Measurements from ENCODE around the gene MCRS1.
"Not testable (repeated sequence)": the region's sequence is repeated elsewhere in the genome, so short reads cannot be mapped to it uniquely, and the experiment has no call there.

The MCRS1 gene

DNA sequence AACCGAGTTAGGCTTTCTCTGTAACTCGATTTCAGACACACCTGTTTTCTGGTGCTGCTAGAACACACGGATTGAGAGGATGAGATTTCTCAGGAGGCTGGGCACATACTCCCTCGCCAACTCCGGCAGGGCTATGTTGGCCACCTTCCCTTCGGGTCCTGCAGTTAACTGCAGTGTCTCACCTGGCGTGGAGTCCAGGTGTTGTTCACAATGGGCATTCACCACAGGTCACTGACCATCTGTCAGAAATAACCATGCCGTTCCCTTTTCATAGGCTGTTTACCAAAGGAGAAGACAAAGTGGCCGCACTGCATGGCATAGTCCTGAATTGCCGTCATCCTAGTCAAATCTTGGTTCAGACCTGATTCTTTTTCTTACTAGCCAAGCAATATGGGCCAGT lies 34.6 kb downstream of the MCRS1 start:
- no peak for ATAC-seq
- Mint-ChIP-seq H3K27ac (no peak overlapping the region), H3K4me1 (peaks cover 17% of the 10 kb centered on the region), H3K9me3 (no peaks in the 10 kb centered on the region), H3K4me3 (no peak overlapping the region), H3K27me3 (peaks cover 36% of the 10 kb centered on the region), H3K36me3 (no peaks in the 10 kb centered on the region)

DNA sequence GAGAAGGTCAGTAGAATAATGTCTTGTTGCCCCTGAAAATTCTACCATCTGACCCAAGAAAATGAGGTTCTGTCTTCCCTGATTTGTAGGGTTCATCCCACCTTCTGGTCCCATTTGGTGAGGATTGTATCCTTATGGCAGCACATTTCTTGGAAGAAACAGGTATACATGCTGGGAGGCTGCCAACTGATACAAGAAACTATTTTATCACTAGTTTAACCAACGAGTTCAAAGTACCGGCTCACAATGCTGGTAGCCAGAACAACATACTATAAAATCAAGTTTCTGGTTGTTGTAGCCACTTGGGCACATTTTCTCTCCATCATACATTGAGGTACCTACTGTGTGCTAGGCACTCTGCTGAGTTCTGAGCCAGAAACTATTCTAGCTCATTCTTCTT lies 36.2 kb downstream of the MCRS1 start:
- no peak overlapping the region for H3K4me3 Mint-ChIP-seq
- H3K27me3 Mint-ChIP-seq: peaks cover 21% of the 10 kb centered on the region
- H3K36me3 Mint-ChIP-seq: no peaks in the 10 kb centered on the region
- H3K9me3 Mint-ChIP-seq: no peaks in the 10 kb centered on the region
- ATAC-seq: no peak
- H3K27ac Mint-ChIP-seq: no peak overlapping the region
- H3K4me1 Mint-ChIP-seq: peaks cover 5% of the 10 kb centered on the region

GRCh38 chr12:49529414-49529813 lies 38.5 kb downstream of the MCRS1 start:
- no peak for ATAC-seq
- H3K27ac Mint-ChIP-seq: no peak overlapping the region
- H3K27me3 Mint-ChIP-seq: no peaks in the 10 kb centered on the region
- no peaks in the 10 kb centered on the region for H3K4me1 Mint-ChIP-seq
- H3K9me3 Mint-ChIP-seq: no peaks in the 10 kb centered on the region
- H3K36me3 Mint-ChIP-seq: peaks cover 22% of the 10 kb centered on the region
- H3K4me3 Mint-ChIP-seq: no peak overlapping the region

DNA sequence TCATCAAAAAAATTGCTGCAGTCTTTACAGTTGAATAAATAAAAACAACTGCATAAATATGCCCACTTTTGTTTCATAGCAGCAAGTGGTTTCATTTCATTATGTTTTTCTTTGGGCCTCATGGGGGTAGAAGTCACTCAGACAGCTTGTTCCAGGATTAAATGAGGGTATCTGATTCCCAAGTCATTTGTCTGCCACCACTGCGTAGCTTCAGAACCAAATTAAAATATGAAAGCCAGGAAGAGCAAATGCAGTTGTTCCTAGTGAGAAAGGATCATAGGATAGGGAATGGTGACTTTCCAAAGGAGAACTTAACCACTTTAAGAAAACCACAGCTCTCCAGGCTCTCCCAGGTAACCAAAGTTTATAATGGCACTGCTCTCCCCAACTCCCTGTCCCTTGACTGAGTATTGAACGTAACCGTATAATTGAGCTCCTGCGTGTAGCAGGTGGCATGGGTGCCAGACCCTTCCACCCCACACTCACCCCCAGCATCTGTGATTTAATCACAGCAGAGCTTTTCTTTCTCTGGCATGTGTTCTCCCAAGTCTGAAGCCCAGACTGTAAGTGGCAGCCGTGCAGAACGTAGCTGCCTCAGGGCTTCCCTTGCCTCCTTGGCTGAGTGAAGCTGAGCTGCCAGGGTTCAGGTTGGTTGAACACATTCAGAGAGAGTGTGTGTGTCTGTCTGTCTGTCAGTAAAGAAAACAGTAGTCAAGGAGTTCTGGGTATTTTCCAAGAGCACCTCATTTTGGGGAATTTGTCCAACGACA lies 40.4 kb downstream of the MCRS1 start:
- peaks cover 25% of the 10 kb centered on the region for H3K36me3 Mint-ChIP-seq
- H3K27me3 Mint-ChIP-seq: no peaks in the 10 kb centered on the region

GRCh38 chr12:49525942-49526341 lies 42.0 kb downstream of the MCRS1 start:
- Mint-ChIP-seq H3K9me3 (no peaks in the 10 kb centered on the region), H3K27me3 (no peaks in the 10 kb centered on the region), H3K4me1 (peaks cover 15% of the 10 kb centered on the region), H3K36me3 (peaks cover 28% of the 10 kb centered on the region), H3K4me3 (no peak overlapping the region), H3K27ac (no peak overlapping the region)
- ATAC-seq: no peak

More for the DNA sequence above, 40.4 kb downstream of the MCRS1 start:
- no peaks in the 10 kb centered on the region for H3K9me3 Mint-ChIP-seq
- peaks cover 1% of the 10 kb centered on the region for H3K4me1 Mint-ChIP-seq
- no peak overlapping the region for H3K27ac Mint-ChIP-seq
- no peak overlapping the region for H3K4me3 Mint-ChIP-seq
- no peak for ATAC-seq

DNA sequence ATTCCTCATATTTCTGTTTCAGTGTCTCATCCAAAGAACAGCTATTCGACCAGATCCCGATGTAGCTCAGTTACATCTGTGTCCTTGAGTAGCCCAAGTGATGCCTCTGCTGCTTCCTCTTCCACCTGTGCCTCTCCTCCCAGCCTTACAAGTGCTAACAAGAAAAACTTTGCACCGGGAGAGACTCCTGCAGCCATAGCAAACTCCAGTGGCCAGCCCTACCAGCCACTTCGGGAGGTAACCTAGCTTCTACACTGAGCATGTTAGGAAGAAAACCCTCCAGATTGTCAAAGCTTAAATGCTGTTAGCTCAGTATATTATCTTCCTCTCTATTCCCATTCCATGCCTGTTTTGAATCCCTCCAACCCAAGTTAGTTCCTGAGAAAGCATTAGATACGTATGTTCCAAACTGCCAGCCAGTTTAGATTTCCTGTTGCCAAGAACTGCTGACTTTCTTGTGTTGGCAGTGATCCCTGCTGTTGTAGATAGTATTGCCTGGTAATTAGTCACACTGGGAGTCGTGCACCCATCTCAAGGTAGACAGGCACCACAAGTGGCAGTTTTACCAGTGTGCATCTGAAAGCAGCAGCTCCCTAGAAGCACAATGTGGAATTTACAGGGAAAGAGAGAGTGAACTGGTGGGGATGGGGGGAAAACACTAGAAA lies 43.1 kb downstream of the MCRS1 start:
- Mint-ChIP-seq H3K9me3 (no peaks in the 10 kb centered on the region), H3K27ac (no peak overlapping the region), H3K36me3 (peaks cover 29% of the 10 kb centered on the region), H3K4me3 (no peak overlapping the region), H3K4me1 (peaks cover 16% of the 10 kb centered on the region), H3K27me3 (no peaks in the 10 kb centered on the region)
- no peak for ATAC-seq

DNA sequence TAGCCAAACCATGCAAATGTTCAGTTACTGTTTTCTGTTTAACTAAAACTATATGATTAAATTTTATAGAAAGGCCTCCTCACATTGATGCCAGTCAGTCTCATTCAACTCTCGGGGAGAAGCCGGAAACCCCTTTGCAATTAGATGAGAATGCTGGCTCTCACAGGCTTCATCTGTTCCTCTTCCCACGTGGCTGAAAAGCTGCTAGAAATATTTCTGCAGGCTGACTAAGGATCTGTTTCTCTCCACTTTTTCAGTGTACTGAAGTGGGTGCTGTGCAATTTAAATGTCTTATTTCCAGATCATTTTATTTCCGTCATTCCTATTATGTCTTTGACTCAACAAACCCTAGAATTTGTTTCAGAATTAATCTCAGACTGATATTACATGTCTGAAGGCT lies 46.6 kb downstream of the MCRS1 start:
- ATAC-seq: no peak
- H3K27ac Mint-ChIP-seq: no peak overlapping the region
- peaks cover 26% of the 10 kb centered on the region for H3K4me1 Mint-ChIP-seq
- H3K9me3 Mint-ChIP-seq: no peaks in the 10 kb centered on the region
- H3K36me3 Mint-ChIP-seq: peaks cover 35% of the 10 kb centered on the region
- H3K4me3 Mint-ChIP-seq: no peak overlapping the region
- H3K27me3 Mint-ChIP-seq: no peaks in the 10 kb centered on the region

- H3K4me3 Mint-ChIP-seq: no peak overlapping the region
Observed at GRCh38 chr12:49519574-49519936, 48.4 kb downstream of the MCRS1 start.

DNA sequence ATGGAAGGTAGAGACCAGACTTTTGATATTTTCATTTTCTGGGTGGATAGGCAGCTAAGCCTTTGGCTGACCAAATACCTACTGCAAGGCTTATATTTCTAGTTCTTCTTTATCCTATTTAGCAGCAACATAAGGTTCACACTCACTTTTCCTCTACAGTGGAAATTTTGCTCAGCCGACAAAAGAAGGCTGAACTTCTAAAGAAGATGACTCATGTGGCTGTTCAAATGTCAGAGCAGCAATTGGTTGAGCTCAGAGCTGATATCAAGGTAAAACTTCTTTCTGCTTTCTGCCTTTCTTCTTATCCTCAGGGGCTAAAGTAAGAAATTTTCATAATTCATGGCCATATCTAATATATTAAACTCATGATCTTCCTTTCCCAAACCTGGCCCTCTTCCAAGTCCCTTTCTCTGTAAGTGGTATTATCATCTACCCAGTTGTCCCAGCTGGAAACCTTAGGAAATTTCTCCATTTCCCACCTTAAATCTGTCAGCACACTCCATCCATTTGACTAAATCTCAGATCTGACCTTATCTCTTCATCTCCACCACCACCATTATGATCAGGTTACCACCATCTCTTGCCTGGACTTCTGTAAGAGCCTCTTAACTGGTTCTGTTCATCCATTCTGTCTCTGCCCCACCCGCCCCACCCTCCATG lies 48.9 kb downstream of the MCRS1 start:
- ATAC-seq: peak; percentile 54
- Mint-ChIP-seq H3K4me1 (peaks cover 26% of the 10 kb centered on the region), H3K27ac (peak overlapping the region; percentile 62), H3K36me3 (peaks cover 16% of the 10 kb centered on the region), H3K27me3 (no peaks in the 10 kb centered on the region), H3K4me3 (no peak overlapping the region), H3K9me3 (no peaks in the 10 kb centered on the region)

More at GRCh38 chr12:49519574-49519936, 48.4 kb downstream of the MCRS1 start:
- peaks cover 26% of the 10 kb centered on the region for H3K4me1 Mint-ChIP-seq
- H3K9me3 Mint-ChIP-seq: no peaks in the 10 kb centered on the region
- ATAC-seq: no peak
- H3K27me3 Mint-ChIP-seq: no peaks in the 10 kb centered on the region
- peak overlapping the region; percentile 62 for H3K27ac Mint-ChIP-seq
- peaks cover 16% of the 10 kb centered on the region for H3K36me3 Mint-ChIP-seq

DNA sequence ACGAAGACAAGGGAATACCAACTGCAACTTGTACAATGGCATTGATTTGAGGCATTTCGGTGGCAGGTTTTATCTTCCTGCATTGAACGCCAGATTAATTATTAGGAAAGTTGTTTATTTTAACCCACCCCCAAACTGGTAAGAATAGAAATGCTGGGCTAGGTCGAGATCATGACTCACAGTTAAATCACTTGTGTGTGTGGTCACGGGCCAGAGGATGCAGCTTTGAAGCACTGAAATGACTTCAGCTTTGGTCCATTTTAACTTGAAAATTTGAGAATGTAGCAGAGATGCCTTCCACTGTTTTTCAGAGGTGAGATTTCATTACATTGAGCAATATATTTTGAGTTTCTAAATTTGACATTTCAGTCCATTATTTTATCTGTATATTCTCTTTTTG lies 52.7 kb downstream of the MCRS1 start:
- Mint-ChIP-seq H3K4me1 (peaks cover 11% of the 10 kb centered on the region), H3K4me3 (no peak overlapping the region), H3K27ac (no peak overlapping the region), H3K9me3 (no peaks in the 10 kb centered on the region), H3K27me3 (no peaks in the 10 kb centered on the region), H3K36me3 (peaks cover 10% of the 10 kb centered on the region)
- ATAC-seq: no peak

GRCh38 chr12:49512546-49512945 lies 55.4 kb downstream of the MCRS1 start:
- Mint-ChIP-seq H3K27me3 (no peaks in the 10 kb centered on the region), H3K36me3 (no peaks in the 10 kb centered on the region), H3K4me1 (no peaks in the 10 kb centered on the region), H3K9me3 (no peaks in the 10 kb centered on the region), H3K4me3 (no peak overlapping the region), H3K27ac (no peak overlapping the region)
- ATAC-seq: no peak

GRCh38 chr12:49511410-49511809 lies 56.5 kb downstream of the MCRS1 start:
- no peaks in the 10 kb centered on the region for H3K9me3 Mint-ChIP-seq
- H3K27me3 Mint-ChIP-seq: no peaks in the 10 kb centered on the region
- H3K4me3 Mint-ChIP-seq: no peak overlapping the region
- ATAC-seq: no peak
- H3K36me3 Mint-ChIP-seq: peaks cover 1% of the 10 kb centered on the region
- no peak overlapping the region for H3K27ac Mint-ChIP-seq
- H3K4me1 Mint-ChIP-seq: no peaks in the 10 kb centered on the region

- not testable (repeated sequence) for H3K4me3 Mint-ChIP-seq, H3K36me3 Mint-ChIP-seq, H3K27ac Mint-ChIP-seq, H3K4me1 Mint-ChIP-seq, H3K27me3 Mint-ChIP-seq, ATAC-seq, H3K9me3 Mint-ChIP-seq
Observed at GRCh38 chr12:49509681-49510080, 58.3 kb downstream of the MCRS1 start.
